Adrenal gland (tissue), 12 donors: ENCODE data around the gene CDH24. TPM values are rescaled to one million over a fixed set of nuclear protein-coding genes. Genes with fewer than 3 reads are reported as not detected.

Source experiments
- DNase-seq, 7 donors: peaks; one replicate each; pipeline ENCODE4 v3.0.0-alpha.2; 2019 to 2020
- H3K27ac ChIP-seq, 5 donors: fragments of 200-600 bp; sonication (generic) in 4 of 5; 1 replicate in 3 of 5; 2 replicates in 2 of 5; pipeline versions ENCODE4 v1.5.1 to v1.8.0; 2016 to 2020; ENCODE audit warnings: mild to moderate bottlenecking in 1 of 5
- H3K27me3 ChIP-seq: fragments of 200-600 bp; 2 replicates; pipeline ENCODE4 v1.8.0; 2021
- H3K36me3 ChIP-seq, 2 donors: fragments of 200-600 bp; replicated peaks in 1 of 2; 1 replicate in 1 of 2; 2 replicates in 1 of 2; pipeline versions ENCODE4 v1.5.1 to v1.8.0; 2018 to 2022
- H3K4me1 ChIP-seq, 2 donors: fragments of 200-600 bp; replicated peaks in 1 of 2; 1 replicate in 1 of 2; 2 replicates in 1 of 2; pipeline versions ENCODE4 v1.5.1 to v1.8.0; 2018 to 2021
- H3K4me3 ChIP-seq, 4 donors: fragments of 200-600 bp; sonication (generic) in 3 of 4; one replicate each; pipeline ENCODE4 v1.5.1; 2016 to 2018
- H3K9me3 ChIP-seq, 3 donors: fragments of 200-600 bp; sonication (generic) in 1 of 3; replicated peaks in 1 of 3; 1 replicate in 2 of 3; 2 replicates in 1 of 3; pipeline versions ENCODE4 v1.5.1 to v1.8.0; 2016 to 2021
- CTCF ChIP-seq, 6 experiments: fragments of 450-650 bp in 4 of 6; fragments of 200-600 bp in 2 of 6; sonication (generic) in 1 of 6; IDR thresholded peaks; 1 replicate in 5 of 6; 2 replicates in 1 of 6; pipeline versions ENCODE4 v1.5.1 to v1.8.0; 2016 to 2021; ENCODE audit warnings: antibody characterized with exemption in 6 of 6, mild to moderate bottlenecking in 2 of 6, moderate library complexity in 1 of 6
- POLR2A ChIP-seq, 2 donors: fragments of 450-650 bp; IDR thresholded peaks; one replicate each; pipeline ENCODE4 v1.6.1; 2017; ENCODE audit warnings: antibody characterized with exemption in 2 of 2, mild to moderate bottlenecking in 2 of 2, moderate library complexity in 1 of 2
- WGBS, 4 donors: extraction: QIAGEN DNeasy Blood & Tissue Kit in 2 of 4; methylation state at CpG; one replicate each; pipeline versions ENCODE4 v1.1.5 to v1.1.7; 2013 to 2017; 5-methylcytosine and 5-hydroxymethylcytosine counted together
- intact Hi-C, 2 donors: fragments of 100-400 bp; cut with DNase I; formaldehyde crosslinking; loops; one replicate each; pipeline versions ENCODE4 v1.14.1 to v1.15.0; 2022 to 2023
- polyA plus RNA-seq, 3 donors: library from polyadenylated mRNA; stranded (reverse); fragments of 200-250 nt in 2 of 3; fragments of 350-450 nt in 1 of 3; fragmentation: Illumina TruSeq in 1 of 3; extraction: RNeasy Lipid Tissue Mini Kit (QIAGEN cat#74804) in 1 of 3; gene quantifications; one replicate each; pipeline ENCODE4 v1.2.3, GENCODE V29; 2013 to 2014
- total RNA-seq, 9 donors: library from RNA; depleted of rRNA in 4 of 9; stranded (reverse); fragments of >200 nt in 4 of 9; fragments of 120-200 nt in 1 of 9; fragmentation: NEBNext Ultra II Directional in 1 of 9; extraction: Animal tissue kit (Norgen Biotek cat#: 25700) in 1 of 9; gene quantifications; one replicate each; pipeline versions ENCODE4 v1.1.0 to v1.2.4, GENCODE V29; 2013 to 2023
- donor health status: healthy with polysubstance abuse.
- donor health status: Bipolar disorder and iron deficiency.
- donor health status: DM: yes; HTN: yes; CAD: no.
- donor health status: DM: no; HTN: no; CAD: no.
- donor health status: DM: no; HTN: no; CAD: no.
- donor health status: DM: yes; HTN: yes; CAD: no.

The CDH24 gene
- total and polyA plus RNA-seq, 12 donors: 1.5 to 29.3 (median 3.5) TPM

- no peaks in the 10 kb centered on the region for H3K27me3 ChIP-seq
- peak overlapping the region in 1 of 5 donors; percentile 4 for H3K27ac ChIP-seq
- WGBS, 4 donors: 79 to 100% (median 92%) methylated on average over 1 of the region's 1 CpG
- peaks cover 0 to 74% of the 10 kb centered on the region in 2 donors for H3K36me3 ChIP-seq
- TF ChIP-seq POLR2A (IDR thresholded peaks at IDR 0.05) (no peak), CTCF (IDR thresholded peaks at IDR 0.05) (no peak)
- no peak overlapping the region for H3K4me3 ChIP-seq
- DNase-seq: no peak
- H3K4me1 ChIP-seq: peaks cover 36 to 46% of the 10 kb centered on the region in 2 donors
- no peaks in the 10 kb centered on the region for H3K9me3 ChIP-seq
- intact Hi-C loops: no loop called here
Measured at GRCh38 chr14:23074906-23075305, 17.6 kb upstream of the CDH24 start.

GRCh38 chr14:23071921-23072539 is 14.7 kb upstream of the CDH24 start:
- intact Hi-C loops: no loop called here
- no peak overlapping the region for H3K4me3 ChIP-seq
- no peaks in the 10 kb centered on the region for H3K9me3 ChIP-seq
- peak overlapping the region in 4 of 5 donors; percentile 65 to 86 (median 80) for H3K27ac ChIP-seq
- TF ChIP-seq CTCF (IDR thresholded peaks at IDR 0.05) (no peak), POLR2A (IDR thresholded peaks at IDR 0.05) (no peak)
- DNase-seq: peak in 3 of 7 donors; percentile 26 to 54 (median 27)
- 25 to 29% (median 26%) methylated on average over 5 of the region's 5 CpGs for WGBS, 4 donors
- H3K27me3 ChIP-seq: no peaks in the 10 kb centered on the region
- peaks cover 0 to 62% of the 10 kb centered on the region in 2 donors for H3K36me3 ChIP-seq
- peaks cover 21 to 39% of the 10 kb centered on the region in 2 donors for H3K4me1 ChIP-seq

- no peaks in the 10 kb centered on the region for H3K27me3 ChIP-seq
- peak overlapping the region; percentile 50 to 86 (median 74) for H3K27ac ChIP-seq
- intact Hi-C loops: no loop called here
- peaks cover 0 to 62% of the 10 kb centered on the region in 2 donors for H3K36me3 ChIP-seq
- H3K9me3 ChIP-seq: no peaks in the 10 kb centered on the region
- WGBS, 4 donors: 0 to 2% (median 1%) methylated on average over 13 to 14 of the region's 14 CpGs
- H3K4me3 ChIP-seq: peak overlapping the region in 3 of 4 donors; percentile 47 to 69 (median 66)
- TF ChIP-seq POLR2A (IDR thresholded peaks at IDR 0.05) (peak; percentile 21 to 81), CTCF (IDR thresholded peaks at IDR 0.05) (no peak)
- H3K4me1 ChIP-seq: peaks cover 21 to 39% of the 10 kb centered on the region in 2 donors
- peak; percentile 84 to 93 (median 91) for DNase-seq
Measured at GRCh38 chr14:23071244-23071920, 14.1 kb upstream of the CDH24 start.

- Histone ChIP-seq H3K4me1 (peaks cover 21 to 41% of the 10 kb centered on the region in 2 donors), H3K27ac (peak overlapping the region in 4 of 5 donors; percentile 18 to 86 (median 70)), H3K9me3 (no peaks in the 10 kb centered on the region), H3K4me3 (peak overlapping the region in 2 of 4 donors; percentile 47 to 69), H3K27me3 (no peaks in the 10 kb centered on the region), H3K36me3 (peaks cover 0 to 62% of the 10 kb centered on the region in 2 donors)
- DNase-seq: peak in 2 of 7 donors; percentile 13 to 47
- TF ChIP-seq POLR2A (IDR thresholded peaks at IDR 0.05) (no peak), CTCF (IDR thresholded peaks at IDR 0.05) (no peak)
- 8 to 9% (median 8%) methylated on average over 10 of the region's 10 CpGs for WGBS, 4 donors
- intact Hi-C loops: no loop called here
Measured at GRCh38 chr14:23070262-23071129, 13.2 kb upstream of the CDH24 start.
